DMS153 treated with DMSO at 0.1 percent for 48 hours (cell line): ENCODE data around the gene CNTROB.
"Not testable (repeated sequence)": the region's sequence is repeated elsewhere in the genome, so short reads cannot be mapped to it uniquely, and the experiment has no call there.

ENCODE experiments used
- DNase-seq: peaks from one replicate; lab custom pipeline; 2025; ENCODE audit not compliant: unreplicated experiment; lab: John Stamatoyannopoulos, UW

The CNTROB gene

DNA sequence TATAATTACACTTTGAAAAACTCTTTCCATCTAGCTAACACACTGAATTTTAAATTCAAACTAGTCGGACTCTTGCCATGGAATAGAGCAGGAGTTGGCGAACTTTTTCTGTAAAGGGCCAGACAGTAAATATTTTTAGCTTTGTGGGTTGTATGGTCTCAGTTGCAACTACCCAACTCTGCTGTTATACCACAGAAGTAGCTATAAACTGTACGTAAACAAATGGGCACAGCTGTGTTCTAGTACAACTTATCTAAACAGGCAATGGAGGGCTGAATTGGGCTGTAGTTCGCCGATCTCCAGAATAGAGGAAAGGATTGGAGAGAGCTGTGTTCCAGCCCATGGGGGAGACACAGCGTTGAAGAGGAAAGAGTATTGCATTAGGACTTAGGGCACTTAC, 8.7 kb downstream of the CNTROB start:
- DNase-seq = no peak

DNA sequence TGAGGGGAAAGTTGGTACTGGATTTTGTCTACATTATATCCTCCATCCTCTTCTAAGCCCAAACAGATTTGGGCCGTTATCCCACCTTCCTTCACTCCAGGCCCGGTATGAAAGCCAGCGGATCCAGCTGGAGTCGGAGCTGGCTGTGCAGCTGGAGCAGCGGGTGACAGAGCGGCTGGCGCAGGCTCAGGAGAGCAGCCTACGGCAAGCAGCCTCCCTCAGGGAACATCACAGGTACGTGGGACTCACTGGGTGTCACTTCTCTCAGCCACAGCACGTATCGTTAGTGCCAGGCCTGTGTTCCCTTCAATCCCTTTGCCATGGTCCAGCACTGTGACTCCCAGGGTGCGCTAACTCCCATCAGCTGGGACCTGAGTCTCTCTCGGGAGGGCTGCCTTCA, 11.3 kb downstream of the CNTROB start:
- no peak for DNase-seq

DNA sequence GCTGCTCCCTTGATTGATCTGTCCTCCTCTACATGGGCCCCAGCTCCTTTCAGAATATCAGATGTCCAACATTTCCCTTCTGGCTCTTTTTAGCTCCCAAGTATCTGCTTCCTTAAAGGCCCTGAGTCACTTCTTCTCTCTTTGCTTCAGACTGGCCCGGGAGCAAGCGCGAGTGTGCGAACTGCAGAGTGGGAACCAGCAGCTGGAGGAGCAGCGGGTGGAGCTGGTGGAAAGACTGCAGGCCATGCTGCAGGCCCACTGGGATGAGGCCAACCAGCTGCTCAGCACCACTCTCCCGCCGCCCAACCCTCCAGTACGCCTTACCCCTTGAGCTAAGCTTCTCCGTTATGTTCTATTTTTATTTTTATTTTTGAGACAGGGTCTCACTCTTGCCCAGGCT, 12.3 kb downstream of the CNTROB start:
- DNase-seq = no peak

DNA sequence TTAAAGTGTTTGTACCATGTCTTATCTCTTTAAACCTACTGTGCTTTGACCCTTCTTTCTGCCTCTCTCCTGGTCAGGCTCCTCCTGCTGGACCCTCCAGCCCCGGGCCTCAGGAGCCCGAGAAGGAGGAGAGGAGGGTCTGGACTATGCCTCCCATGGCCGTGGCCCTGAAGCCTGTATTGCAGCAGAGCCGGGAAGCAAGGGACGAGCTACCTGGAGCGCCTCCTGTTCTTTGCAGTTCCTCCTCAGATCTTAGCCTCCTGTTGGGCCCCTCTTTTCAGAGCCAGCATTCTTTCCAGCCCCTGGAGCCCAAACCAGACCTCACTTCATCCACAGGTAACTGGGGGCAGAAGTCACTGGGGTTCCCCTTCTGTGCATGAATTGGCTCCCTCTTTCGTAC, 13.6 kb downstream of the CNTROB start:
- DNase-seq = no peak

DNA sequence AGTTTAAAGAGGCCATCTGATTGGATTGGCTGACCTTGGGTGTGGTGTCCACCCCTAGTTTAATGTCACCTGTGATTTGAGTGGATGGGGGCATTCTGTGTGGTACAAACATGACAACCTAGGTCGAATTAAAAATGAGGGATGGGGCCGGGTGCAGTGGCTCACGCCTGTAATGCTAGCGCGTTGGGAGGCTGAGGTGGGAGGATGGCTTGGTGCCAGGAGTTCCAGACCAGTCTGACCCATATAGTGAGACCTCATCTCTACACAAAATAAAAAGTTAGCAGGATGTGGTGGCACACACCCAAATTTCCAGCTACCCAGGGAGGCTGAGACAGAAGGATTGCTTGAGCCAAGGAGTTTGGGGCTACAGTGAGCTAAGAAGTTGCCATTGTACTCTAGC, 14.4 kb downstream of the CNTROB start:
- DNase-seq = no peak

DNA sequence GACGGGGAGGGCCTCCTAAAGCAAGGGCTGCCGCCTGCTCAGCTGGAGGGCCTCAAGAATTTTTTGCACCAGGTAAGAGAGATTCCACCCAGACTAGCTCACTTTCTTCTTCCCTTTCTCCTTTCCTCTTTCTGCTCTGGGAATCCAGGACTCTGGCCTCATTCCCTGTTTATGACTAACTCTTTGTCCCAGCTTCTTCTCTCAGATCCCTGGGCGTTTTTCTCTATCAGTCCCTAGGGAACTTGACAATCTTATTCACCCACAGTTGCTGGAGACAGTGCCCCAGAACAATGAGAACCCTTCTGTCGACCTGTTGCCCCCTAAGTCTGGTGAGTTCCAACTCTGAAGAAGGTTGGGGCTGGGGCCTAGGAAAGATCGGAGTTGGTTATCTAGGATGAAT, 15.6 kb downstream of the CNTROB start:
- no peak for DNase-seq

DNA sequence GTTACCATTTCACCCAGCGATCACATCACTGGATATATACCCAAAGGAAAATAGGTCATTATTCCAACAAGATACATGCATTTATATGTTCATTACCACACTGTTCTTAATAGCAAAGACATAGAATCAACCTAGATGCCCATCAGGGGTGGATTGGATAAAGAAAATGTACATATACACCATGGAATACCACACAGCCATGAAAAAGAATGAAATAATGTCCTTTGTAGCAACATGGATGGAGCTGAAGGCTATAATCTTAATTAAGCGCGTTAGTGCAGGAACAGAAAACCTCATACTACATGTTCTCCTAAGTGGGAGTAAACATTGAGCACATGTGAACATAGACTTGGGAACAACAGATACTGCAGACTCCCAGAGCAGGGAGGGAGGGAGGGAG, 18.6 kb downstream of the CNTROB start:
- no peak for DNase-seq

DNA sequence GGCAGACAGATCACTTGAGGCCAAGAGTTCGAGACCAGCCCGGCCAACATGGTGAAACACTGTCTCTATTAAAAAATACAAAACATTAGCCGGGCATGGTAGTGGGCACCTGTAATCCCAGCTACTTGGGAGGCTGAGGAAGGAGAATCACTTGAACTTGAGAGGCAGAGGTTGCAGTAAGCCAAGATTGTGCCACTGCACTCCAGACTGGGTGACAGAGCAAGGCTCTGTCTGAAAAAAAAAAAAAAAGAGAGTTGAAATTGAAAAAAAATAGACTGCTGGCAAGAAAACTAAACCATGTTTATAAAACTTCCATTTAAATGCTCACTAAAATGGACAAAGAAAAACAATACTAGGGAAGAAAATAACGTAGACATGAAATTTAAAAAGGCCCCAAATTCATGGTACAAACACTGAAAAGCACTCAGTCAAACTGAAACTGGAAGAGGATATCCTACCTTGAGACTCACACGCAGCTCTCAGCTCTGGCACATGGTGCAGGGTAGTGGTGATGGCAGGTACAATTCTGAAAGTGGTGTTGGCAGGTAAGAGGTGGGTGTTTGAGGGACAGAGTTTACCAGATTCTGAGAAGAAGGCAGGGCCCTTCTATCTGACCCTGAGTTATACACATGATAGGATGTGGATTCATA, 19.3 kb downstream of the CNTROB start:
- DNase-seq = no peak

DNA sequence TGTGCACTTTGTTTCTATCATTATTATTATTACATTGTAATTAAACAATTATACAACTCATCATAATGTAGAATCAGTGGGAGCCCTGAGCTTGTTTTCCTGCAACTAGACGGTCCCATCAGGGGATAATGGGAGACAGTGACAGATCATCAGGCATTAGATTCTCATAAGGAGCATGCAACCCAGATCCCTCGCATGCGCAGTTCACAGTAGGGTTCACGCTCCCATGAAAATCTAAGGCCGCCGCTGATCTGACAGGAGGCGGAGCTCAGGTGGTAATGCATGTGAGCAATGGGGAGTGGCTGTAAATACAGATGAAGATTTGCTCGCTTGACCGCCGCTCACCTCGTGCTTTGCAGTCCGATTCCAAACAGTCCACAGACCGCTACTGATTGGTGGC, 21.3 kb downstream of the CNTROB start:
- DNase-seq = not testable (repeated sequence)

DNA sequence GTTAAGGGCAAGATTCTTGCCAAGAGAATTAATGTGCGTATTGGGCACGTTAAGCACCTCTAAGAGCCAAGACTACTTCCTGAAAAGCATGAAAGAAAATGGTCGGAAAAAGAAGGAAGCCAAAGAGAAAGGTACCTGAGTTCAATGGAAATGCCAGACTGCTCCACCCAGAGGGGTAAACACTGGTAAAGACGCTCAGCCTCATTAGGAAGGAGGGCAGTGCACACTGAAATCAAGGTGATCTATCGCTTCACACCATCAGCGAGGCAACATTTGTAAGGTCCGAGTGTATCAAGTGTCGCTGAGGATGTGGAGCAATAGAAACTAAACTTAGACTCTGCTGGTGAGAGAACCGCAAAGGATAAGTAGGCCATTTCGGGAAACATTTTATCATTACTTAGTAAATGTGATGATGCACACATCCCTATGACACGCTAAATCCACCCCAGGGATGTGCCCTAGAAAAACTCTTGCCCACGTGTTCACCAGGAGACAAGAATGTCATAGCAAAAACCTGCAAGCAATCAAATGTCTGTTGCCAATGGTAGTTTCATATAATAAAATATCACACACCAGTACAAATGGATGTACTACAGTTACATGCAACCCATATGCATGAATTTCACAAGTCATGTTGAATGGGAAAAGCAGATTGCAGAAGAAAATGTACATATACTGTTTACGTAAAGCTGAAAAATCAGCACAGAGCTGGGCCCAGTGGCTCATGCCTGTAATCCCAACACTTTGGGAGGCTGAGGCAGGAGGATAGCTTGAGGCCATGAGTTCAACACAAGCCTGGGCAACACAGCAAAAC, 23.6 kb downstream of the CNTROB start:
- DNase-seq = no peak

DNA sequence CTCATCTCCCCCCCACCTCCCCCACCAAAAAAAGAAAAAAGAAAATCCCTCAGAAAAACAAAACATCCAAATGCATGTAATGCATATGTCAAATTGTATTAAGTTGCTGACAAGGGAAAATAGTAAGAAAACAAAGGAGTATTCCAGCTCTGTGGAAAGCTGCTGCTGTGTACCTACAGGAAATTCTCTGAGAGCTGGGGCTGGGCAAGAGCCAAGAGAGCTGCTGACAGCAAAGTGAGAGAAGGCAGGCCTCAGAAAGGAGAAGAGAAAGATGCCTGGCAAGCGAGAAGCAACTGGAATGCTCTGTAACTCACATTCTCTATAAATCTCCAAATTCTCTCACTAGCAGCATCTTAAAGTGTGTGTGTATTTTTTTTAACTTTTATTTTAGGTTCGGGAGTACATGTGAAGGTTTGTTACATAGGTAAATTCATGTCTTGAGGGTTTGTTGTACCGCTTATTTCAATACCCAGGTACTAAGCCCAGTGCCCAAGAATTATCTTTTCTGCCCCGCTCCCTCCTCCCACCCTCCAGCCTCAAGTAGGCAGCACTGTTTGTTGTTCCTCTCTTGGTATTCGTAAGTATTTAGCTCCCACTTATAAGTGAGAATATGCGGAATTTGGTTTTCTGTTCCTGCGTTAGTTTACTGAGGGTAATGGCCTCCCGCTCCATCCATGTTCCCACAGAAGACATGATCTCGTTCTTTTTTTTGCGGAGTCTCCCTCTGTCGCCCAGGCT, 24.4 kb downstream of the CNTROB start:
- DNase-seq = no peak

DNA sequence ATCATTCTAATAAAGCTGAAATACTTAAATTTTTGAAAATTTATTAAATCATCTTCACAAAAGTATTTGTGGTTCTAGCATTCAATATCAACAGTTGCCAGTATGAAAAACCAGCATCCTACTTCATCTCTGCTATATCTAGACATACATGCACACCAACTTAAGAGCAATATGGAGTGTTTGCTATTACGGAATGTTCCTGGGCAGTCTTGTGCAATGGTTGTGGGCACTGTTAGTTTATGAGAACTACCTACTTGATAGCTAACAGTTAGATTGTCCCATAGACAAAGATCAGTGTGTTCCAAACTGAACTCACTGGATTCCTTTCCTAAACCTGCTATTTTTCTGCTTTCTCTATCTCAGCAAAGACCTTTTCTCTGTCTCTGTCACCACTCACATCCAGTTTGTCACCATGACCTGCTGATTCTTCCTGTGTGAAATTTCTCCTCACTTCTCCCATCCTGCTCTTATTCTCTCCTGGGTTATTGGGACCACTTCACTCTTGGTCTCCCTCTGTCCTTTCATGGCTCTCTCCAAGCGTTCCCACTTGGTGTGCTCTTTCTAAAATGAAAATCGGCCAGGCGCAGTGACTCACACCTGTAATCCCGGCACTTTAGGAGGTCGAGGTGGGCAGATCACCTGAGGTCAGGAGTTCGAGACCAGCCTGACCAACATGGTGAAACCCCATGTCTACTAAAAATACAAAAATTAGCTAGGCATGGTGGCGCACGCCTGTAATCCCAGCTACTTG, 27.7 kb downstream of the CNTROB start:
- DNase-seq = no peak

DNA sequence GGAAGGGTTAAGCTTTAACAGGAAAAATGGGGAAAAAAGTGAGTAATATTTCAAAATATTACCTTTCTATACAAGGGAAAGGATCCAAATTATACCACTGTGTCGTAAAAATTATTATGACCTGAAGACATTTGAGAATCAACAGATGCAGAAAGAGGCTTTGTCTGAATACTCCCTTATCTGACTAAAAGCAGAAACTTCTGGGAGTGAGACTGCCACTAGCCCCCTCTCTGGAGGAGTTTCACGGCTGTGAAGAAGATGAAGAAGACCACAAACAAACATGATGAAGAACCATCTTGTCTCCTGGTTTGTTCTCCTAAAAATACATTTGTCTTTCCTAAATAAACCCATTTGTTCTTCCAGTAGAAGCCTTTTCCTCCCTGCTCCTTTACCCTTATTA, 29.4 kb downstream of the CNTROB start:
- no peak for DNase-seq

DNA sequence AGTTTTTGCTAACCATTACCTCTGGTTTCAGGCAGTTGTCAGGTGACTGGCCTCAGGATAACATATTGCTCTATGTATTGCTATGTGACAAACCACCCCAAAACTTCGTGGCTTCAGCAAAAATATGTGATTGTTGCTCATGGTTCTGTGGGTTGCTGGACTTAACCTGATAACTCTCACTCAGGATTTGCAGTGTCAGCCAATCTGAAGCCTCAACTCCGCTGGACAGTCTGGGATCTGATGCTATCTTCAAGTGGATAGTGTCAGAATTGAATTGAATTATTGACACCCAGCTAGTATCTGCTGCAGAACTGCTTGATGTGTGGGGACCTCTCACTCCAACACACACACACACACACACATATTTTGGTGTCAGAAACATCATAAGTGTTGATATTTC, 35.7 kb downstream of the CNTROB start:
- no peak for DNase-seq

DNA sequence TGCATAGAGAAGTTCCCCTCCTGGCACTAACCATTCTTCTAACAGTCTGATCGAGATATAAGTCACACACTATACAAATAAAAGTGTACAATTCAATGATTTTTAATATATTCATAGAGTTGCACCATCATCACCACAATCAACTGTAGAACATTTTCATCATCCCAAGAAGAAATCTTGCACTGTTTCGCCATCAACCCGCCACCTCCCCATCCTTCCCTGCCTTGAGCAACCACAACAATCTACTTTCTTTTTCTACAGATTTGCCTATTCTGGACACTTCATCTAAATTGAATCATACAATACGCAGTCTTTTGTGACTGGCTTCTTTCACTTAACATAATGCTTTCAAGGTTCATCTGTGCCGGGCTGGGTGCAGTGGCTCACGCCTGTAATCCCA, 37.4 kb downstream of the CNTROB start:
- DNase-seq = no peak

DNA sequence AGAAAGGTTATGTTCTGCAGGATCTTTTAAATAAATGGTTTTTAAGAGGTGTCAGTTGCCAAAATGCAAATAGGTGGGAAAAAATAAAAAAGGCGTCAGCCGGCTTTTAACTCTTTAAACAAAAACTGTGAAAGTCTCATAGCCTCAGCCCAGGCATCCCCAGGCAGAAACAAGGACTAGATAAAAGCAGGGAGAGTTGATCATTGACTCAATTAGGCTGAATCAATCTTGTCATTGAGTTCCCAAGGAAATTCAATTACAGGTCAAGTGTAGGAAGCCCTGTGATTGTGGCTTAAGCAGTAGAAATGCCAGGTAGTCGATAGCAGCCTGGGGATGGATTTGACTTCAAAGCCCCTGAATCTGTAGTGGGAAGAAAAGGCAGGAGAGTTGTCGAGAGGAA, 39.6 kb downstream of the CNTROB start:
- DNase-seq = no peak

DNA sequence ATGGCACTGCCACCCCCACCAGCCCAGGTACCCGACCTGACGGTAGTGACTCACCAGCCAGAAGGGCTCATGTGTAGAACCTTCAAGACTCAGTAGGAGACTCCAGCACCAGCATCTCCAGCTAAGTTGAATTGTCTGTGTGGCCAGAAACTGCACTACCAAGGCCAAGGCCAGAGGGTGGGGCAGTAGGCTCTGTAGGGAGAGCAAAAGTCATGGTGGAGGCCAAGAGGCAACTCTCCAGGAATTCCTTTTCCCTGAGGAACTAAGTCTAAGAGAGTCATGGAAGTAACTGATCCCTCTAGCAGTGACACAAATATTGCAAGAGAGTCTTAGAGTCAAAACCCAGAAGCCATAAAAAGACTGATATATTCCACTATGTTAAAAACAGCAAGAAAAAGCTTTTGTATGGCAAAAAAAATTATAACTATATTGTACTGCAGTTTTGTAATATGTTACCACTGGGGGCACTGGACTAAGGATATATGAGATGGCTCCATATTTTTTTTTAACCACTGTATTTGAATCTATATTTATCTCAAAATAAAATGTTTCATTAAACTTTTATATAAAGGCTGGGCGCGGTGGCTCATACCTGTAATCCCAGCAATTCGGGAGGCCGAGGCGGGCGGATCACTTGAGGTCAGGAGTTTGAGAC, 40.3 kb downstream of the CNTROB start:
- no peak for DNase-seq

DNA sequence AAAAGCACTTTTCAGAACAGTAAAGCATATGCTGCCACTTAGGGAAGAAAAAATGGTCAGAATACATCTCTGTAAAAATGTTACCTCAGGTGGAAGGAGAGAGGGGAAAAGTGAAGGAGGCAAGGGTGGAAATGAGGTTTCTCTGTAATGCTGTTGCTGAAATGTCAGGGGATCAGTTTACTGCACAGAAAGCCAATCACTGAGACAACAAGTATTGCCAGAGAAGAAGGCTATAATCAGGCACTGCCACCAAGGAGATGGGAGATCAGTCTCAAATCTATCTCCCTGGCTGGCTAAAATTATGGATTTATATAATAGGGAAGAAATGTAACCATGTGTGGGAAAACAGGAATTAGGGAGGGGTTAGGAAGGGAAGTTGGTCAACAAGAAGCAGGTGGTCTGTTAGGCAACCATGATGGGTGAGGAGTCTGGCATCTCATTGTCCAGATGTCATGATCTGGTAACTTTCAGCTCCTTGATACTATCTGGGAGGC, 42.7 kb downstream of the CNTROB start:
- no peak for DNase-seq

DNA sequence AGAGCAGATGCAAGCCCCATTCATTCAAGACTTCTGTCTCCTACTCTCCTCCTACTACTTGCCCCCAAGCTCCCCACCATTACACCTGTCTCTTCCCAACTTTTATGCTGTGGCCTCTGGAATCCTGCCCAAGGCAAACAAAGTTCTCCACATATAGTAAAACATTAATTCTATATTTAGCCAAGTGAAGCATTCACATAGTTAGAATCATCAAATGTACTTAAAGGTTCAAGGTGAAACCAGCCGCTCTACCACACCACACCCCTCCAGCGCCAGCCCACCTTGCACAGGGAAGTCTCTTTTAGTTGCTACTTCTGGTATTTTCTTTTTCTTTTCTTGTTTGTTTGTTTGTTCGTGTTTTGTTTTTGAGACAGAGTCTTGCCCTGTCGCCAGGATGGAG, 45.0 kb downstream of the CNTROB start:
- DNase-seq = no peak

DNA sequence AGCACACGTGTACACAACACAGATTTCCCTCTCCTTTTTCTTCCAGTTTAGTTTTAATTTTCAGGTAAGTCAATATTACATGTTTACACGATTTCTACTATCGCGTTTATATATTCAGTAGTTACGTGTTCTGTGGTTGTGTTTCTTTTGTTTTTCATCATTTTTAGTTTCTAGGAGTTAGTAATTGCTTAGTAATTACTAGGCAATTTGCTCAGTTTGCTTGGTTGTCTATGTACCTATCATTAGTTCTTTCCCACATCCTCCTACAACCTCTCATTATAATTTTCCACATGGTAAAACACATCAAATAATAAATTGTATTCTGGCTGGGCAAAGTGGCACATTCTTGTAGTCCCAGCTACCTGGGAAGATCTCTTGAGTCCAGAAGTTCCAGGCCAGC, 45.8 kb downstream of the CNTROB start:
- no peak for DNase-seq

DNA sequence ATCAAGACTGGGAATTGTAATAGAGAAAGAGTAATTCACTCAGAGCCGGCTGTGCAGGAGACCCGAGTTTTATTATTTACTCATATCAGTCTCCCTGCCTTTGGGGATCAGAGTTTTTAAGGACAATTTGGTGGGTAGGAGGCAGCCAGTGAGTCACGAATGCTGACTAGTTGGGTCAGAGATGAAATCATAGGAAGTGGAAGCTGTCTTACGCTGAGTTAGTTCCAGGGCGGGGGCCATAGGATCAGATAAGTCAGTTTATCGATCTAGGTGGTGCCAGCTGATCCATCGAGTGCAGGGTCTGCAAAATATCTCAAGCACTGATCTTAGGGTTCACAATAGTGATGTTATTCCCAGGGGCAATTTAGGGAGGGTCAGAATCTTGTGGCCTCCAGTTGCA, 50.2 kb downstream of the CNTROB start:
- no peak for DNase-seq
